ENCODE results near the gene ARMC12. TPM values are rescaled to one million over a fixed set of nuclear protein-coding genes. Genes with fewer than 3 reads are reported as not detected.

The ARMC12 gene
- total and polyA plus RNA-seq, 10 of the 15 experiments (the other 5 are each of a cell fraction or from before 2014, with no cell fraction given) = 0.10 to 1.6 (median 0.62) TPM

GRCh38 chr6:35746516-35746915 lies 9.7 kb downstream of the ARMC12 start (continued):
- TF ChIP-seq EP300 (IDR thresholded peaks at IDR 0.05; ENCODE audit: borderline replicate concordance in 1 of 2, control insufficient read depth in 1 of 2, low read depth in 2 of 2, low read length in 2 of 2) = no peak
- TF ChIP-seq ZNF24 (IDR thresholded peaks at IDR 0.05) = no peak

GRCh38 chr6:35747877-35748276 lies 11.0 kb downstream of the ARMC12 start:
- Histone ChIP-seq H4K20me1 (ENCODE audit: control insufficient read depth, insufficient read depth) (no peaks in the 10 kb centered on the region), H3K27me3 (replicated peaks in 1 of 2; ENCODE audit: control insufficient read depth in 2 of 2, insufficient read depth in 2 of 2, low read length in 1 of 2) (no peaks in the 10 kb centered on the region), H3K4me3 (no peak overlapping the region), H3K27ac (ENCODE audit: control insufficient read depth, insufficient read depth) (no peak overlapping the region), H3K36me3 (ENCODE audit: control insufficient read depth in 2 of 2, insufficient read depth in 2 of 2, low read length in 1 of 2) (no peaks in the 10 kb centered on the region), H3K9me3 (replicated peaks; ENCODE audit: control insufficient read depth, insufficient read depth, low read length) (peaks cover 2% of the 10 kb centered on the region; the same call in 2 of the 3 replicates), H3K4me2 (ENCODE audit: control insufficient read depth, insufficient read depth) (no peak overlapping the region), H3K9ac (ENCODE audit: control insufficient read depth, insufficient read depth, low read length) (no peak overlapping the region), H3K4me1 (ENCODE audit: control insufficient read depth, insufficient read depth, low read length) (no peaks in the 10 kb centered on the region), H3K79me2 (ENCODE audit: control insufficient read depth, insufficient read depth, low read length) (no peaks in the 10 kb centered on the region), H2AFZ (ENCODE audit: control insufficient read depth, low read depth, low read length) (no peak overlapping the region)
- ATAC-seq (no peak), FAIRE-seq (no peak), DNase-seq (ENCODE audit: low read depth, low spot score) (no peak)
- SMC1A ChIA-PET (ENCODE audit: uncharacterized antibody, unreplicated experiment) = no interaction called here
- POLR2A ChIA-PET = no interaction called here
- intact Hi-C loops (cut with micrococcal nuclease; ENCODE audit: unreplicated experiment) (no loop called here), in situ Hi-C loops (cut with MboI) (no loop called here)
- 95% methylated on average over 1 of the region's 1 CpG for WGBS (ENCODE audit: insufficient coverage, insufficient replicate concordance, low lambda C conversion rate, missing lambda C conversion rate)
- RAD21 ChIA-PET (ENCODE audit: unreplicated experiment) = no interaction called here
- TF ChIP-seq NR2F1 (conservative IDR thresholded peaks at IDR 0.05) = no peak
- no peak for TF ChIP-seq IRF5 (IDR thresholded peaks at IDR 0.05; ENCODE audit: borderline replicate concordance)
- no peak for TF ChIP-seq CTCF (IDR thresholded peaks at IDR 0.05 in 2 of 3, conservative IDR thresholded peaks at IDR 0.05 in 1 of 3; ENCODE audit: control insufficient read depth in 2 of 3, extremely low read depth in 1 of 3, insufficient read depth in 1 of 3, low read depth in 3 of 3, low read length in 3 of 3)
- TF ChIP-seq ELK1 (IDR thresholded peaks at IDR 0.05; ENCODE audit: low read depth, low read length) = no peak
- TF ChIP-seq WRNIP1 (IDR thresholded peaks at IDR 0.05; ENCODE audit: borderline replicate concordance, low read depth, low read length) = no peak
- no peak for TF ChIP-seq JUNB (IDR thresholded peaks at IDR 0.05)
- no peak for TF ChIP-seq CBFB (IDR thresholded peaks at IDR 0.05; ENCODE audit: low read depth)
- TF ChIP-seq EGR1 (IDR thresholded peaks at IDR 0.05; ENCODE audit: borderline replicate concordance in 1 of 2, low read depth in 2 of 2, low read length in 2 of 2) = no peak
- no TSS peak for BruUV-seq (replicated peaks)
- CTCF ChIA-PET = interaction anchor here (2.5 kb wide), 1 partner anchor 11 kb away, joined by 9 read pairs; the partner anchor contains the start of gene ARMC12

Data from GM12878 (cell line).